ENCODE data around the gene GRM8.

GRCh38 chr7:126493801-126494200 lies 758.9 kb downstream of the GRM8 start:
- TF ChIP-seq, protein P1, sequence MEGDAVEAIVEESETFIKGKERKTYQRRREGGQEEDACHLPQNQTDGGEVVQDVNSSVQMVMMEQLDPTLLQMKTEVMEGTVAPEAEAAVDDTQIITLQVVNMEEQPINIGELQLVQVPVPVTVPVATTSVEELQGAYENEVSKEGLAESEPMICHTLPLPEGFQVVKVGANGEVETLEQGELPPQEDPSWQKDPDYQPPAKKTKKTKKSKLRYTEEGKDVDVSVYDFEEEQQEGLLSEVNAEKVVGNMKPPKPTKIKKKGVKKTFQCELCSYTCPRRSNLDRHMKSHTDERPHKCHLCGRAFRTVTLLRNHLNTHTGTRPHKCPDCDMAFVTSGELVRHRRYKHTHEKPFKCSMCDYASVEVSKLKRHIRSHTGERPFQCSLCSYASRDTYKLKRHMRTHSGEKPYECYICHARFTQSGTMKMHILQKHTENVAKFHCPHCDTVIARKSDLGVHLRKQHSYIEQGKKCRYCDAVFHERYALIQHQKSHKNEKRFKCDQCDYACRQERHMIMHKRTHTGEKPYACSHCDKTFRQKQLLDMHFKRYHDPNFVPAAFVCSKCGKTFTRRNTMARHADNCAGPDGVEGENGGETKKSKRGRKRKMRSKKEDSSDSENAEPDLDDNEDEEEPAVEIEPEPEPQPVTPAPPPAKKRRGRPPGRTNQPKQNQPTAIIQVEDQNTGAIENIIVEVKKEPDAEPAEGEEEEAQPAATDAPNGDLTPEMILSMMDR (conservative IDR thresholded peaks at IDR 0.05; ENCODE audit: low read depth, low read length): no peak
- TF ChIP-seq EZH2 (IDR thresholded peaks at IDR 0.05; ENCODE audit: low read length, unreplicated experiment) (no peak), EZH2phosphoT487 (IDR thresholded peaks at IDR 0.05; ENCODE audit: borderline replicate concordance, low read length) (no peak)

All from PC-3 (cell line).